Measurements from ENCODE around the gene UPP1. TPM values are rescaled to one million over a fixed set of nuclear protein-coding genes. Genes with fewer than 3 reads are reported as not detected.

The UPP1 gene
- total RNA-seq (2022; extraction: Qiagen RNA extraction) = 67.3 to 114 TPM (median 92.5 TPM) in 5 replicates

DNA sequence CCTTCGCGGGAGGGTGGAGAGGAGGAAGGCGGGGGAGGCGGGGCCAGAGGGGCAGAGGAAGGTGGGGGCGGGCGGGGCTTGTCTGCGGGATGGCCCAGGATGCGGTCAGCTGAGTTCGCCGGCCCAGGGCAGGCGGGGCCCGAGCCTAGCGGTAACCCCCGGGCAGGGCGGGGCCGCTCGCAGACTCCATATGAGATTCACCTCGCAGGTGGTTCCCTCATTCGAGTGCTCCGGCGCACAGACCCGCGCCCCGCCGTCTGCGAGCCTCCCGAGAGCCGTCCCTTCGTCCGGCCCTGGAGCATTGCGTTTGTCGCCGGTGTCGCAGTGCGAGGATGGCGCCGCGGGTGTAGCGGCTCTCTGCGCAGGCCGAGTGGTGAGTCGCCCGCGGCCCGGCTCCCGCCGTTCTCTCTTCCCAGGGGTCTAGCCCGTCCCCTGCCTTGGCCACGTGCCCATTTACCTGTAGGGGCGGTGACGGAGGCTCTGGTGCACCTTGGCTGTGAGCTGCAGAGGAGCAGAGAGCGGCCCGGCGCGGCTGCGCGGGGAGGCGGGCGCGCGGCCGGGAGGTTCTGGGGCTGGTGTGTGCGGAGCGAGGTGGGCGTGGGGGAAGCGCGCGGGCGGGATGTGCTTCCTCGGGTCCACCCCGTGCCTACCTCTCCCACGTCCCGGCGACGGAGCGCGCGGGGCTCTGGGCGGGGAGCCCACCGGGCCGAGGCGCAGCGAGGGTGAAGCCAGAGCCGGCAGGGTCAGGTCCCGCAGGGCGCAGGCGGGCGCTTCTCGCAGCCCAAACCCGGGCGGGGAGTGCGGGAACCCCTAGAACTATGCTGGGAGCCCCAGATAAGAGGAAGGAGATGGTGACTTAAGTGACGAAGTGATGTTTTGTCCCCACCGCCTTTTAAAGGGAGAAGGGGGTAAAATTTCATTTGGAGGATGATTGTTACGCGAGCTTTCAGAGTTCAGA is at the start of gene UPP1:
UPP1 (plus strand) TSS at position 220 of the 958 bp plus-strand sequence. CDS start 5,519 bp downstream, outside the sequence.

Other genes starting within 250 kb of the UPP1 start
- 0.03 to 0.18 TPM (median 0.15 TPM) in 5 replicates for gene PKD1L1, start 140.8 kb upstream of the UPP1 start, total RNA-seq (2022; extraction: Qiagen RNA extraction)
- gene HUS1, start 109.7 kb upstream of the UPP1 start, total RNA-seq (2022; extraction: Qiagen RNA extraction) = 17.6 to 20.7 TPM (median 19.2 TPM) in 5 replicates
- gene SUN3, start 60.2 kb upstream of the UPP1 start, total RNA-seq (2022; extraction: Qiagen RNA extraction) = 0.15 to 0.16 TPM in 2 of 5 replicates, not detected in the others
- gene C7orf57, start 53.7 kb upstream of the UPP1 start, total RNA-seq (2022; extraction: Qiagen RNA extraction) = 0.14 to 0.57 TPM (median 0.21 TPM) in 5 replicates
- gene ABCA13, start 82.2 kb downstream of the UPP1 start, total RNA-seq (2022; extraction: Qiagen RNA extraction) = 0.01 to 0.16 TPM (median 0.08 TPM) in 5 replicates

Measured in A549 treated with CORT108297 at 1 μM for 4 hours (cell line).